ENCODE measurements around the gene LRRC19.
A peak's percentile ranks its signal among the peaks of the same experiment; 100 is the strongest.

The LRRC19 gene

DNA sequence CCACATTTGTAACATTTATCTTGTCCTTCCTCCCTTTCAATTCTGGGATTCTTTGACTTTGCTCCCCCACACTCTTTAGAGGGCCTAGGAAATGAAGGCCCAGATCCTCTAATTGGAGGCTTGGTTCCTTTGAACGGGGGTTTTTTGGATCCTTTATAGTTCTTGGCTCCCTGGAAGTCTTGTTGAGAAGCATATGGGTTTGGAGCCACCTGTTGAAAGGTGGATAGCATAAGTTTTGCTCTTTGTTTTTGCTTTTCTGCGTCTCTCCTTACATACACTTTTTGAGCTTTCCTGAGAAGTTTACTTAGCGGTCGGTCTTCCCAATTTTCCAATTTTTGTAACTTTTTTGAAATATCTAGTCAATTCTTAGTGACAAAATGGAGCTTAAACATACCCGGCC is 31.5 kb downstream of the LRRC19 start:
- no peak for TF ChIP-seq CTCF (IDR thresholded peaks at IDR 0.05; ENCODE audit: extremely low read depth, insufficient read depth, missing control alignments)
- no peak for DNase-seq (ENCODE audit: low spot score)
- in situ Hi-C loops (cut with MboI; ENCODE audit: low pct_unique_long_range_greater_than_20kb, low sequenced_read_pairs, unreplicated experiment): no loop called here

DNA sequence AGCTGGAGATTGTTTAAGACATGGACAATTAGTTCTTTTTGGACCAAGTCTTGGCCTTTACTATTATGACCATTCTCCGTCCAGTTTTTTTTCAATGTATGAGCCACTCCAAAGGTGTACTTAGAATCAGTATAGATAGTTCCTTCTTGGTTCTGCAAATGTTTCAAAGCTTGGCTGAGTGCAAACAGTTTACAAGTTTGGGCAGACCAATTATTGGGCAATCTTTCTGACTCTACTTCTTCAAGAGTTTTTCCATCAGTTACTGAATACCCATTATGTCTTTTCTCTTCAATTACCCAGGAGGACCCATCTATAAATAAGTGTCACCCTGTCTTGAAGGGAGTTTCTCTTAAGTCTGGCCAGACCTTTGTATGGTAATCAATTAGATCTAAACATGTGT is 33.8 kb downstream of the LRRC19 start:
- no peak for DNase-seq (ENCODE audit: low spot score)
- in situ Hi-C loops (cut with MboI; ENCODE audit: low pct_unique_long_range_greater_than_20kb, low sequenced_read_pairs, unreplicated experiment): no loop called here
- no peak for TF ChIP-seq CTCF (IDR thresholded peaks at IDR 0.05; ENCODE audit: extremely low read depth, insufficient read depth, missing control alignments)

DNA sequence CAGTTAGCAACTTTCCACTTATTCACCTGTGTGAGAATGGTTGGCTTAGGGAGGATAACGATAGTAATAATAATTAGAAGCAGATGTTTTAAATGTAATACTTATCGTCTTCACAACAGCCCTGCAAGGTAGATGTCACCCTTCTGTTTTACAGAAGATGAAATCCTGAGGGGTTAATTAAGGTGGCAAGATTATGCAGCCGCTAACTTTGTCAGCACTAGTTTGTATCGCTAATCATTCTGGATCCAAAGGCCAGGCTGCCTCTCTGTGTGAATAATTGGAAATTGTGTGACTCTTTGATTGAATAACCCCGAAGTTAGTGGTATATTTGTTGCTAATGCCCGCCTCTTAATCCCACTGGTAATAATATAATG is 48.6 kb downstream of the LRRC19 start:
- in situ Hi-C loops (cut with MboI; ENCODE audit: low pct_unique_long_range_greater_than_20kb, low sequenced_read_pairs, unreplicated experiment): no loop called here
- DNase-seq (ENCODE audit: low spot score): no peak
- no peak for TF ChIP-seq CTCF (IDR thresholded peaks at IDR 0.05; ENCODE audit: extremely low read depth, insufficient read depth, missing control alignments)

GRCh38 chr9:26955921-26956859 is 49.3 kb downstream of the LRRC19 start, which contains the start of gene IFT74:
TSS of gene IFT74 (plus strand) at chr9:26956412. CDS start at chr9:26961968, 5,556 bp downstream.
- in situ Hi-C loops (cut with MboI; ENCODE audit: low pct_unique_long_range_greater_than_20kb, low sequenced_read_pairs, unreplicated experiment): no loop called here
- TF ChIP-seq CTCF (IDR thresholded peaks at IDR 0.05; ENCODE audit: extremely low read depth, insufficient read depth, missing control alignments): no peak
- peak; percentile 92 for DNase-seq (ENCODE audit: low spot score)

GRCh38 chr9:26955222-26955903 is 50.1 kb downstream of the LRRC19 start:
- DNase-seq (ENCODE audit: low spot score): no peak
- no peak for TF ChIP-seq CTCF (IDR thresholded peaks at IDR 0.05; ENCODE audit: extremely low read depth, insufficient read depth, missing control alignments)
- in situ Hi-C loops (cut with MboI; ENCODE audit: low pct_unique_long_range_greater_than_20kb, low sequenced_read_pairs, unreplicated experiment): no loop called here

GRCh38 chr9:26954050-26954508 is 51.4 kb downstream of the LRRC19 start:
- DNase-seq (ENCODE audit: low spot score): peak; percentile 30
- in situ Hi-C loops (cut with MboI; ENCODE audit: low pct_unique_long_range_greater_than_20kb, low sequenced_read_pairs, unreplicated experiment): no loop called here
- TF ChIP-seq CTCF (IDR thresholded peaks at IDR 0.05; ENCODE audit: extremely low read depth, insufficient read depth, missing control alignments): no peak

Data from GM13977 (cell line).